GM08714 (cell line): ENCODE measurements around the gene FER.
A peak's percentile ranks its signal among the peaks of the same experiment; 100 is the strongest.
"Not testable (repeated sequence)": the region's sequence is repeated elsewhere in the genome, so short reads cannot be mapped to it uniquely, and the experiment has no call there.

ENCODE experiments used
- H3K4me3 ChIP-seq: fragments of 200-500 bp; sonication (Bioruptor generic); 2 replicates; pipeline ENCODE4 v1.5.1; 2014; ENCODE audit warnings: mild to moderate bottlenecking, low read length, inconsistent platforms
- ZNF274 ChIP-seq: IDR thresholded peaks from 2 replicates; pipeline ENCODE4 v1.6.1; 2012; ENCODE audit warnings: mild to moderate bottlenecking, low read depth, low read length

Gene FER

DNA sequence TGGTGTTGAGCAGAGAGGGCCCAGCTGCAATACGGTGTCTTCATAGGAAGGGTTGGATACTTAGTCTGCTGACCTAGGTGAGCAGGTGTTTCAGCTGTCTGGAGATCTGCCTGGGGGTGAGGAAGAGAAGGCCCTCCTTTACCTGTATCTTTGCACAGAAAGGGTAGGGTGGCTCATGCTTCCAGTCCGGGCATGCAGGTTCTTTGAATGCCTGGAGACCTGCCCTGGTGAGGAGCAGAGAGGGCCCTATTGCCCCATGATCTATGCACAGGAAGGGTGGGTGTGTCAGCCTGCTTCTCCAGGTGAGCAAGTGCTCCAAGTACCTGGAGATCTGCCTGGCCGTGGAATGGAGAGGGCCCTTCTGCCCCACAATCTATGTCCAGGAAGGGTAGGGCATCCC is 63.0 kb downstream of the FER start:
- no peak overlapping the region for H3K4me3 ChIP-seq
- no peak for TF ChIP-seq ZNF274

DNA sequence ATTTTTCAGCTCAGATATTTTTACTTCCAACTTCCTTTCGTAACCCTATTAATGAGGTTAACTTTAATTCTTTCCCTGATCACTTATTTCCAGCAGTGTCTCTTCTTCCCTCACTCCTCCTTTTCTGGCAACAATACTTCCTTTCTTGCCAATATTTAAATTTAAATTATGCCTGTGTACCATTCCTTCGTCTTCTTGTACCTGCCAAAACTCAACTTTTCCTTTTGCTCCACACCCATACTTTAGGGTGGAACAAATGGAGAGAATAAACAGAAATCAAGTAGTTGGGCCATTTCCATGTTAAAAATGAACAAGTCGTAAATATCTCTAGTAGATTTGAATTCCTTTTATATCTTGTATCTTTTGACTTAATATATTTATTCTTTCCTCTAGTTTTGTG is 66.0 kb downstream of the FER start:
- no peak overlapping the region for H3K4me3 ChIP-seq
- no peak for TF ChIP-seq ZNF274

DNA sequence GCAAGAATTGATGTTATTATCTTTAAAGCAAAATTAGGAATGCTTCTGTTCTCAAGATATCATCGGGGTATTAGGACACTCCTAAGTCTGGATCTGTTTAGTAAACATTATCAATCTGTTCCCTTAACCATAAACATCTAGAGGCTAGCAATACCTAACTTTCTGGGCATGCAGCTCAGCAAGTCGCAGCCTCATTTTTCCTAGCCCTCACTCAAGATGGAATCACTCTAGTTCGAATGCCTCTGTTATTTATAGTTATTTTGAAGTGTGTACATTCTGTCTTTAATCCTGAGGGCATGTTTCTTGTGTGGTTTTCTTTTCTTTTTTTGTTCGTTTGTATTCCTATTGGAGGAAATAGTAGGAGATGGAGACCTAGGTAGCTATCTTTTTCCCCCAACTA is 66.9 kb downstream of the FER start:
- no peak overlapping the region for H3K4me3 ChIP-seq
- no peak for TF ChIP-seq ZNF274

DNA sequence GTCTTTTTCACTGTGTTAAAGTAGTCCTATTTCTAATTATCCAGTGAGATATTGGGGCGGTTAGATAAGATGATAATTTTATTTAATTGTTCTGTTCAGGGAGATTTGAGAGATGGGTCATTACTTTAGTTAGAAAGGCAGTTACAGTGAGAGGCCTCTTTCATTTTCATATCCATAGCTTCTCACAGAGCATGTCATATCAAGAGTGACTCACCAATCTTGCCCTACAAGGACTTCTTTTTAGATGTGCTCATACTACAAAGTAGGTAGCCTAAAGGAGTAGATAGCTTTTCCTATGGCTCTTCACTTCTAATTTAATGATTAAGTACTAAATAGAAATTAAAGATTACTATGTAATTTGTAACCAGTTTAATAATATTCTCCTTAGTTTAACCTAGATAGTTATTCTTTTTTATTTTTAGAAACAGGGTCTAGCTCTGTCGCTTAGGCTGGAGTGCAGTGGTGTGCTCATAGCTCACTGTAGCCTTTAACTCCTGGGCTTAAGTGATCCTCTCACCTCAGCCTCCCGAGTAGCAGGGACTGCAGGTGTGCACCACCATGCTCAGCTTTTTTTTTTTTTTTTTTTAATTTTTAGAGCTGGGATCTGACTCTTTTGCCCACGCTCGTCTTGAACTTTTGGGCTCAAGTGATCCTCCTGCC is 71.0 kb downstream of the FER start:
- peak overlapping the region; percentile 13; the same call in 1 of the 2 replicates for H3K4me3 ChIP-seq
- TF ChIP-seq ZNF274 = no peak

DNA sequence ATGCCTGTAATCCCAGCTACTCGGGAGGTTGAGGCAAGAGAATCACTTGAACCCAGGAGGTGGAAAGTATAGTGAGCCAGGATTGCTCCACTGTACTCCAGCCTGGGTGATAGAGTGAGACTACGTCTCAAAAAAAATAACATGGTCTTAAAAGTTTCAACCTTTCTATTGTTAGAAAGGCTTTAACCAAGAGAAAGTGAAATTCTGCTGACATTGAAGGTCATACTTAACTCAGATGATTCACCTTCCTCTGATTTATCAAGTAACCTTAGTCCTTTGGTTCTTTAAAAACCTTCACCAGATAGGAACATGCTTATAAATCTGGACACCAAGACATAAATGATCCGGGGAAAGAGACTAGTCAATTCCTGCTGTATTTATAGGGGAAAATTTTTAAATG is 73.3 kb downstream of the FER start:
- no peak for TF ChIP-seq ZNF274
- no peak overlapping the region for H3K4me3 ChIP-seq

DNA sequence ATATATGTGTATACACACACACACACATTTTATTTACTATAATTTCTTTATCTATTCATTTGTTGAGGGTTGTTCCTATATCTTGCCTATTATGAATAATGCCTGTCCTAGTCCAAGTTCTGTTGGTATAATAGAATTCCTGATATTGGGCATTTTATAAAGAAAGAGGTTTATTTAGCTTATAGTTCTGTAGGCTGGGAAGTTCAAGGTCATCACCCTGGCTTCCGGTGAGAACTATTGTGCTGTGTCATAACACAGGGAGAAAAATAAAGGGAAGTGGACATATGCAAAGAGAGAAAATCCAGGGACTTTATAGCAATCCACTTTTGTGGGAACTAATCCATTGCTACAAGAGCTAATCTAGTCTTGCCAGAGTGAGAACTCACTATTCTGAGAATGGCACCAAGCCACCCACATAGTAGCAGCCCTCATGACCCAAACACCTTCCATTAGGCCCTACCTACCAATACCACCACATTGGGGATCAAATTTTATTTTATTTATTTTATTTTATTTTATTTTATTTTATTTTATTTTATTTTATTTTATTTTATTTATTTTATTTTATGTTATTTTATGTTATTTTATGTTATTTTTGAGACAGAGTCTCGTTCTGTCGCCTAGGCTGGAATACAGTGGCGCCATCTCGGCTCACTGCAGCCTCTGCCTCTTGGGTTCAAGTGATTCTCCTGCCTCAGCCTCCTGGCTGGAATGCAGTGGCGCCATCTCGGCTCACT is 74.7 kb downstream of the FER start:
- H3K4me3 ChIP-seq = no peak overlapping the region
- TF ChIP-seq ZNF274 = no peak

DNA sequence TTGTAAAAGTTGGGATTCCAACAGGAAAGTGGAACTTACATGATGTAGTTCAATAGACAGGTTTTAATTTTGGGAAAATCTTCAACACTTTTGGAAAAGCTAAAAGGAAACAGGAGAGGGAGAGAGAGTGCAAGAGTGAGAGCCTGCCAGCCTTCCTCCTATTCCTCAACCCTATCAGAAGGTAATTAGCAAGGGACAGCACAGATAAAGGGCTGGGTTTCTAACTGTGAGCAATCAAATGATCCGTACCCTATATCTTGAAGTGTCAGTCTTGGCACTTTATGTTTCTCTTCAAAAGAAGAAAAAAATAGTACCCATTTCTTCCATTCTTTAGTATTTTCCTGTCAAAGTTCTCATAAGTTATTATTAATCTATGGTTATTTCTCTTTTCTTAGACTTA is 79.4 kb downstream of the FER start:
- H3K4me3 ChIP-seq = no peak overlapping the region
- TF ChIP-seq ZNF274 = no peak

DNA sequence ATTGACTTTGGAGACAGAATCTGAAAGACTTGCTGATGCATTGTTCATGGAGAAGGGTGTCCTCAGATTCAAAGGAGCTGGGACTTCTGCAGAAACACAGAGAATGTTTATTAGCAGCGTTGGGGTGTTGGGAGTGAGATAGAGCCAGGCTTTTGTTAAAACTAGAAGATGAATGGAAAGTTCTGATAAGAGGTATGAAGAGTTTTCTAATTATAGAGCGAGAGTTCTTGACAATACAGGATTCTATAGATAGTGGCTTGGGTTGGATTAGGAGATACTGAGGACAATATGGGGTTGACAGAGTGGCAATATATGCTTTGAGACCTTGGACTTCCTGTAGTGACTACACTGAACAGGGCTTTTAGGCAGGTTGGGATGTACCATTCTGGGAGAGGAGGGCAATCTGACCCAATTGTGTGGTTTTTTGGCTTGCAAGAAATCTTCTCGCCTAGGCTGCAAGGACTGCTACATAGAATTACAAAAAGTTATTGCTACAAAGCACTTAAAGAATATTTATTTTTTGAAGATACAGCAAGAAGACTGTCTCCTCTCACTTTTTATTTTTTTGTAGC is 83.1 kb downstream of the FER start:
- no peak for TF ChIP-seq ZNF274

DNA sequence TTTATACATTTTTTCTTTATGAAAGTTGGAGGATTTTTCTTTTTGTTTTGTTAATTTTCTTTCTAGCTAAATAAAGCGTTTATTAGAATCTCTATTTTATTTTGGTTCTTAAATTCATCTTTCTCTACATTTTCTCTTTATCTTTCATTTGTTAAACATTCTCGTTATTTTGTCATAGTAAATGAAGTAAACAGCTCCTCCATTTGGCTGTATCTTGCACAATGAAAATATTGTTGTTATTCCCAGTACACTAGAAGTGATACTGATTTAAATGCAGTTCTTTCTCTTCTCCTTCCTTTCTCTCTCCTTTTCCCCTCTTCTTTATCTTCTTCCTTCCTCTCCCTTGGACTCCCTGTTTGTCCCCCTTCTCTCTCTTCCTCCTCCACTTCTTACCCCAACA is 88.8 kb downstream of the FER start:
- TF ChIP-seq ZNF274 = no peak
- no peak overlapping the region for H3K4me3 ChIP-seq

More for the DNA sequence above, 83.1 kb downstream of the FER start:
- H3K4me3 ChIP-seq = no peak overlapping the region

DNA sequence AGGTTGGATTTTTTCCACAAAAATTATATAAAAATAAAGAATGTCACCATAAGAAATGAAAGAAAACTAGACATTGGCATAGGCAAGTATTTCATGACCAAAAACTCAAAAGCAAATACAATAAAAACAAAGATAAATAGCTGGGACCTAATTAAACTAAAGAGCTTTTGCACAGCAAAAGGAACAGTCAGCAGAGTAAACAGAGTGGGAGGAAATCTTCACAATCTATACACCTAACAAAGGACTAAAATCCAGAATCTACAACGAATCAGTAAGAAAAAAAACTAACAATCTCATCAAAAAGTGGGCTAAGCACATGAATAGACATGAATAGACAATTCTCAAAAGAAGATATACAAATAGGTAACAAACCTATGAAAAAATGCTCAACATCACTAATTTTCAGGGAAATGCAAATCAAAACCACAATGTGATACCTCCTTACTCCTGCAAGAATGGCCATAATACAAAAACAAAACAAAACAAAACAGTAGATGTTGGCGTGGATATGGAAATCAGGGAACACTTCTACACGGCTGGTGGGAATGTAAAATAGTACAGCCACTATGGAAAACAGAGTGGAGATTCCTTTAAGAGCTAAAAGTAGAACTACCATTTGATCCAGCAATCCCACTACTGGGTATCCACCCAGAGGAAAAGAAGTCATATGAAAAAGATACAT is 94.7 kb downstream of the FER start:
- H3K4me3 ChIP-seq = not testable (repeated sequence)

DNA sequence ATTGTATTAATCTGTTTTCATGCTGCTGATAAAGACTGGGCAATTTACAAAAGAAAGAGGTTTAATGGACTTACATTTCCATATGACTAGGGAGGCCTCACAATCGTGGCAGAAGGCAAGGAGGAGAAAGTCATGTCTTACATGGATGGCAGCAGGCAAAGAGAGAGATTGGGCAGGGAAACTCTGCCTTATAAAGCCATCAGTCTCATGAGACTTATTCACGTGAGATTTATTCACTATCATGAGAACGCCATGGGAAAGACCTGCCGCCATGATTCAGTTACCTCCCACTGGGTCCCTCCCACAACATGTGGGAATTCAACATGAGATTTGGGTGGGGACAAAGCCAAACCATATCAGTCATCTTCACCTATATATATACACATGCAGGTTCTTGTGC is 103.4 kb downstream of the FER start:
- H3K4me3 ChIP-seq = not testable (repeated sequence)

DNA sequence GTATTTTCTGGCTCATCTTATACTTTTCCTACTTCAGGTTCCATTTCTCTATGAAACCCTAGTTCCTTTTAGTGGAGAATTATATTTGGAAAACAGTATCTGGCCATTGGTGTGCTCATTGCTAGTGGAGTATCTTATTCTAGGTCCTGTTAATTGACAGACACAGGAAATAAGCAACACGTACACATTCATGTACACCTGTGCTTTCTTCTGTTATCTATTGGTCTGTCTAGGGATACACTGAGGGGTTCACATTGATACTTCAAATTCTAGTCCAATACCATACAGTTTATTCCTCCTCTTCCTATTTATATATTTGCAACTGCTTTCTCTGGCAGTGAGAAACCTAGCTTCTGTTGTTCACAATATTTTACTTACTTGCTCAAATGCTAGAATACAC is 110.2 kb downstream of the FER start:
- no peak for TF ChIP-seq ZNF274
- no peak overlapping the region for H3K4me3 ChIP-seq

DNA sequence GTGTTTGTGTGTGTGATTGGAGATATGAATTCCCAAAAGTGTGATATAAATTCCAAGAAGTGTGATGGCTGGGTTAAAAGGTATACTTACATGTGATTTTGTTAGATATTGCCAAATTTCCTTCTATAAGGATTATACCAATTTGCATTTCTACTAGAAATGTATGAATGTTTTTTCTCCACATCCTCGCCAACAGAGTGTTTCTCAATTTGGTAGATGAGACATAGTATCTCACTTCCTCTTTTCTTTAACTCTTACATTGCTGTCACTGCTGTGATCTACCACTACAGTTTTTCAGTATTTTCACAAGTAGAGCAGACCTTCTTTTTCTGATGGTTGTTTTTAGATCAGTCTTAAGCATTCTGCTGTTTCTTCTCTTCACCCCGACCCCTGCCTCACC is 111.3 kb downstream of the FER start:
- TF ChIP-seq ZNF274 = no peak
- no peak overlapping the region; the same call in 1 of the 2 replicates for H3K4me3 ChIP-seq

DNA sequence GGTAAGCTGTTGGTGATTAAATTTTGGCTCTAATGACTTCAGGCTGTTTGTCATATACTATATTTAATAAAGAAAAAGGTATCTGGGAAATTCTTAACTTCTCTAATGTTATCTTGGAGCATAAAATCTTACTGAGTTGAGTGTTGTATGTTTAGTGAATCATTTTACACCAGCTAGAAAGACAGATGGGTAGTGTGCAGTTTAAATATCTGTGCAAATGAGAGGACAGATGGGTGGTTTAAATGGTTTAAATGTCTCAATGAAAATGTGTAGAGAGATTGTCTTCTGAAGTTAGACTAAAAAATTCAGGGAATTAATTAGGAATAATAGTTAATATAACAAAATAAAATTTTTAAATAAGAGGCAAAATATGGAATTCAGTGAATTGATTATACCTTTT is 114.5 kb downstream of the FER start:
- no peak for TF ChIP-seq ZNF274
- H3K4me3 ChIP-seq = no peak overlapping the region

DNA sequence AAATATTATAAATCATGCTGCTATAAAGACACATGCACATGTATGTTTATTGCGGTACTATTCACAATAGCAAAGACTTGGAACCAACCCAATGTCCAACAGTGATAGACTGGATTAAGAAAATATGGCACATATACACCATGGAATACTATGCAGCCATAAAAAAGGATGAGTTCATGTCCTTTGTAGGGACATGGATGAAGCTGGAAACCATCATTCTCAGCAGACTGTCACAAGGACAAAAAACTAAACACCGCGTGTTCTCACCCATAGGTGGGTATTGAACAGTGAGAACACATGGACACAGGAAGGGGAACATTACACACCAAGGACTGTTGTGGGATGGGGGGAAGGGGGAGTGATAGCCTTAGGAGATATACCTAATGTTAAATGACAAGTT is 118.4 kb downstream of the FER start:
- H3K4me3 ChIP-seq = not testable (repeated sequence)
